Spleen (tissue), 7 donors: Measurements from ENCODE around the gene AIRE.
"Not testable (repeated sequence)": the region's sequence is repeated elsewhere in the genome, so short reads cannot be mapped to it uniquely, and the experiment has no call there.

Source experiments
- CTCF ChIP-seq, 11 experiments: fragments of 200-600 bp in 7 of 11; fragments of 450-650 bp in 4 of 11; sonication (generic) in 4 of 11; IDR thresholded peaks in 8 of 11; conservative IDR thresholded peaks in 3 of 11; 1 replicate in 7 of 11; 2 replicates in 4 of 11; pipeline versions ENCODE4 v1.4.0 to v1.8.0; 2016 to 2021; ENCODE audit warnings: antibody characterized with exemption in 11 of 11, inconsistent platforms in 4 of 11, mild to moderate bottlenecking in 1 of 11
- POLR2A ChIP-seq, 3 donors: fragments of 450-650 bp; IDR thresholded peaks; one replicate each; pipeline ENCODE4 v1.5.1; 2017; ENCODE audit warnings: antibody characterized with exemption in 3 of 3, mild to moderate bottlenecking in 1 of 3
- POLR2AphosphoS5 ChIP-seq, 3 donors: sonication (generic); formaldehyde crosslinking; IDR thresholded peaks; one replicate each; pipeline ENCODE4 v1.5.1; 2017; ENCODE audit warnings: antibody characterized with exemption in 3 of 3
- donor health status: DM: no; HTN: no; CAD: no; lungs with moderate emphysema.
- donor health status: DM: no; HTN: no; CAD: no.
- donor health status: DM: no; HTN: no; CAD: no.

DNA sequence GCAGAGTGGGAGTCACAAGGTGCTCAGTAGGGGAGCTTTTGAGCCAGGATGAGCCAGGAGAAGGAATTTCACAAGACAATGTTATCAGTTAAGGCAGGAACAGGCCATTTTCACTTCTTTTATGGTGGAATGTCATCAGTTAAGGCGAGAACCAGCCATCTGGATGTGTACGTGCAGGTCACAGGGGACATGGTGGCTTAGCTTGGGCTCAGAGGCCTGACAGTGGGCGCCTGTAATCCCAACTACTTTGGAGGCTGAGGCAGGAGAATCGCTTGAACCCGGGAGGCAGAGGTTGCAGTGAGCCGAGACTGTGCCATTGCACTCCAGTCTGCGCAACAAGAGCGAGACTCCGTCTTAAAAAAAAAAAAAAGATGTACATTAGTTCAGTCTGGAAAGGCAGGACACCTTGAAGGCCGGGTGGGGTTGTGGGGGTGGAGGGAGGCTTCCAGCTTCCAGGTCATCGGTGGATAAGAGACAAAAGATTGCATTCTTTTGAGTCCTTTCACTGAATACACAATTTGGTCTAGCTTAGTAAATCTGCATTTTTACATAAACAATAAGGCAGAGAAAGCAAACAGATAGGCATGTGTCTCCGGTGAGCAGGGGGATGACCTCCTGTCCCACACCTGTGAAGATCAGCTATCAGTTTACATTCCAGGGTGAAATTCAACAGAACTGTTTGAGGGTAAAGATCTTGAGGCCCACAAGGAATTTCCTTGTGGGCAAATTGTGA is 56.2 kb downstream of the AIRE start:
- not testable (repeated sequence) for TF ChIP-seq CTCF (IDR thresholded peaks at IDR 0.05 in 8 of 11, conservative IDR thresholded peaks at IDR 0.05 in 3 of 11); POLR2A (IDR thresholded peaks at IDR 0.05); POLR2AphosphoS5 (IDR thresholded peaks at IDR 0.05)
